GM18502 (cell line): ENCODE data around the gene FN1.

ENCODE experiments used
- ATAC-seq: cut with Tn5 transposase; IDR thresholded peaks from one replicate; pipeline ENCODE4 v1.9.1; 2021; ENCODE audit warnings: mild to moderate bottlenecking; ENCODE audit not compliant: unreplicated experiment, poor library complexity

FN1 gene

DNA sequence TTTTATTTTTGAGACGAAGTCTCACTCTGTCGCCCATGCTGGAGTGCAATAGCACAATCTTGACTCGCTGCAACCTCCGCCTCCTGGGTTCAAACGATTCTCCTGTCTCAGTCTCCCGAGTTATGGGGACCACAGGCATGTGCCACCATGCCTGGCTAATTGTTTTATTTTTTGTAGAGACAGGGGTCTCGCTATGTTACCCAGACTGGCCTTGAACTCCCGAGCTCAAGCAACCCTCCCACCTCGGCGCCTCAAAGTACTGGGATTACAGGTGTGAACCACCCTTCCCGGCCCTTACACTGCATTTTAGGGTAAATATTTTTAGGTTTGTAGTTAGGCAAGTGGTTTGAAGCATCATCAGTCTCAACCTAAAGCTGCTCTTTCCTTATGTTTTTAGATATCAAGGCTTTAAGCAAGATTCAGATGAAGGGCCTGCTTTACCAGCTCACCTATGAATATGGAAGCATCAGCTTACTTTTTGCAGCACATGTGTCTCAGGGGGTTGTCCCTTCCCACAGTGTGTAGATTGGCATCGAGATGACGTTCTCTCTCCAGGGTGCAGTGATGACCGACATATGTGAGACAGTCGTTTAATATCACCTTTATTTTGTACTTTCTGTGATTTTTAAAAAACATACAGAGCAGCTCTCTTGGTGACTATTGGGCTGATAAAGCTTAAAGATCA is 76.8 kb downstream of the FN1 start:
- ATAC-seq: no peak

DNA sequence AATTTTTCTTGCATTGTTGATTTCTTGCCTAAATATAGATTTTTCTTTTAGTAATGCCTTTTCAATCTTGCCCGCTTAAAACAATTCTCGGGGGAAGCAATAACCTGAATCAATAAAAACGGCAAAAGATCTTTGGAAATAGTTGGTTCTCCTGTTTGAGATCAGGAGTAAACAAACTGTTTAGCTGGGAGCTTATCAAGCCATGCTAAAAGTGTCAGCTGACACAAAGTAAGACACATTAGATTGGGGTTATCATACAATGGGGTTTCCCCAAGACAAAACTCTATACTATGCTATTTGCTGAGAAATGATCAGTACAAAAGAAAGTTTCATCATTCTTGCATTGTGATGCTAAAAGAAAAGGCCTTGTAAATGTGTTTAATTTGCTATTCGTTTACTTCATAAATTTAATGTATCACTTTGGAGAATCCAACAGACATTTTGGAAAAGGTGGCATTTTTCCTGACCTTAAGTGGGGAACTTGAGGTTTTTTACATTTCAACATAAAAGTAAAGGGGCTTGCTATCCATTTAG is 77.5 kb downstream of the FN1 start:
- no peak for ATAC-seq

DNA sequence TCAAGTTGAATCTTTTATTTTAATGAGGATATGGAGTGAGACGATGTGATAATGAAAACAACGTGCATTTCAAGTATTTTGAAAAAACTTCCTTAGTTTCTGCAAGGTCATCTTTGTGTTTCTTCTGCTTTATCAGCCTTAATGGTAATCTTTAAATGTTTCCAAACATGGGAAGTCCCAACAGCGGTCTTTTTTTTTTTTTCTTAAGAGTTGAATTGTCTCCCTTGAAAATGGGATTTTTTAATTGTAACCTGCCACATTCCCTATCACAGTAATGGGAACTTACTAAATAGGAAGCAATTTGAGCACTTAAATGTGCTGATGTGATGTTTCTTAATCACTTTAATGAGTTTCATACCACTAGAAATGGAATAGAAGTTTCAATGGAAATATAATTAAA is 78.2 kb downstream of the FN1 start:
- no peak for ATAC-seq

DNA sequence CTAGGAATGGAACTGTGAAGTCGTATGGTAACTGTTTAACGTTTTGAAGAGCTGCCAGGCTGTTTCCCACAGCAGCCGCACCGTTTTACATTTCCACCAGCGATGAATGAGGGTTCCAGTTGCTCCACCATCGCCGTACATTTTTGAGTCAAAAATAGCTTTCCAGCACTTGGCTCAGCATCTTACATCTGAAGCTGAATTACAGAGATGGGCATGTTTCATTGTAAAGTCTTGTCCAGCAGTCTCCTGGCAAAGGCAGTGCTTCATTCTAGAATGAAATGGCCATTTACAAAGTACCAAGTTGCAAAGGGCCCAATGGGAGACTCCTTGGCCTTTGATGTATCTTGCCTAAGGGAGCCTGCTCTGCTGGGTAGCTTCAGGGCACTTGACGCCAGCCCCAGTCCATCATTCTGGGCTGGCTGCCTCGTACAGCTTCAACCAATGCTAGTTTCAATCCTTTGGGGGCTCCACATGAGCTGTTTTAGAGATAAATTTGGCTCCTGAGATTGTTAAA is 78.9 kb downstream of the FN1 start:
- no peak for ATAC-seq

DNA sequence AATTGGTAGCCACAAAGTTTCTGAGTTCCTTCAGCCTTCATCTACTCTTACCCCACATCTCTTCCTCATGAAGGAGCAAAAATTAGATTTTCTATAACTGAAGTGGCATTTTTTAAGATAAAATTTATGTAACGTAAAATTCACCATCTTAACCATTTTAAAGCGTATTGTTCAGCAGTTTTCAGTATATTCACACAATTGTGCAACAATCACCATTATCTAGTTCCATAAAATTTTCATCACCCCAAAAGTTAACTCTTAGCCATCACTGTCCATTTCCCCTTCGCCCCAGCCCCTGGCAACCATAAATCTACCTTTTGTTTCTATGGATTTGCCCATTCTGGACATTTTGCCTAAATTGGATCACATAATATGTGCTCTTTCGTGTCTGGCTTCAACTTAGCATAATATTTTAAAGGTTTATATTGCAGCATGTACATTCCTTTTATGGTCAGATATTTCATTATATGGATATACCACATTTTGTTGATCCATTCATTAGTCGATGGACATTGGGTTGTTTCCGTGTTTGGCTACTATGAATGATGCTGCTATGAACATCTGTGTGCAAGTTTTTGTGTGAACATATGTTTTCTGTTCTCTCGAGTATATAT is 79.4 kb downstream of the FN1 start:
- no peak for ATAC-seq

DNA sequence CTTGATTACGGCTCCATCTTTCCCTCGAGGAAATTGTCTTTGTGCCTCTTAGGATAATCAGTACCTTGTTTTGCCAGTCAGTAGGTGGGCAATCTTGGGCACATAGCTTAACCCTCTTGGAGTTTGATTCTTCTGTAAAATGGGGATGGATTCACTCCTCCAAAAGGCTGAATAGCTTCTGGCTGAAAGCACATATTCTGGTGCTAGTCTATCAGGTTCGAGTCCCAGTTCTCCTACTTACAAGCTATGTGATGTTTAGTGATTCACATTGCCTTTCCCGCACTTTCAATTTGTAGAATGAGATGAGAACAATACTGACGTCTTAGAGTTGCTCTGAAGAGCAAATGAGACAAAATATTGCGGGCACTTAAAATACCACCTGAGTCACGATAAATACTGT is 80.1 kb downstream of the FN1 start:
- no peak for ATAC-seq

DNA sequence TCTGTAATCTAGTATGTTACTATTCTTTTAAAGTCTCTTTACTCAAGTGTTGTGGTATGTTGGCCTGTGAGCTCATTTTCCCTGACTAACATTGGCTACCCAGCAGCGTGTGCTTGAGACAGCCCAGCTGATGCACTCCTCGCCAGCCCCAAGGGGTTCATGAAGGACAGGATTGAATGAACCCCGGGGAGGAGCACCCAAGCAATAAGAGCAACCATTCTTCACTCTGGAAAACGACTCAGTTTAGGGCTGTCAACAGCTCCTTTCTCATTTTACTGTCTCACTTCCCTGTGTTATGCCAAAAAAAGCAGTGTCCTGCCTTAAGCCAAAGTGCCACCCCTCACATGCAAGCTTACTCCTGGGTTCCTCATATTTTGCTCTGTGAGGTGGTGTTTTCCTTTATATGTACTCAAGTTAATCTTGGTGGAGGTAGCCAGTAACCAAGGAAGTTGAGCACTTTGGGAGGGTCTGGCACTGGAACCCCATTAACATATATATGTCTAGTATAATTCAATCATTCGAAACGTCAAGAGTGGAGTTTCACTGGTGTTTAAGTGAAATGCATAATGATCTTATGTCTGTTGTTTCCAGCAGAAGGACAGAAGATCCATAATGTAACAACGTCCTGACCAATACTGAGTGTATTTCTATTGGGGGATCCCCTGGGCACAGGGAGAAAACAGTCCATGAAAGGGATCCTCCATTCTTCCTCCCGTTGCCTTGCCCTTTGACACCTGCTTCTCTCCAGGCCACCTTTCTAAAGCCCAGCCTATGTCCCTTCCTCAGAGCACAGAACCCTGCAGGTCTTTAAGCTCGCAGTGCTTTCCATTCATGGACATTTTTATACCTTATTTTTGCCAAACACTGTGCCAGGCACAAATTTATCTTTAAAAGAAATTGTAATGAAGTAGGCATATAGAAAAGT is 80.8 kb downstream of the FN1 start:
- ATAC-seq: no peak

DNA sequence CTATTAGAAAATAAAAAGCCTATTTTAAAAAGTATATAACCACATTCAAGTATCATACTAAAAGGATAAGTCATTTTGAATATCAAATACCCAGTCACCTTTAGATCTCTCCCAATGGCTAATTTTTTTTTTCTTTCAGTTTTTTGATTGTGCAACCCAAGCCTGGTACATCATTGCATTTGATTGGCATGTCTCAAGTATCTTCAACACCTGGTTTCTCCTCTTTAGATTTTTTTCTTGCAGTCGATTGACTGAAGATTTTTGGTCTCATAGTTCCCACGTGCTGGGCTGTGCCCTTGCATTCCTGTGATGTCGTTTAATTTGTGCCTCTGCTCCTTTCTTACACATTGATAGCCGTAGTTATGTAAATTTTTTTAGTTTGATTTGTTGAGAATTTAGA is 83.3 kb downstream of the FN1 start:
- no peak for ATAC-seq

DNA sequence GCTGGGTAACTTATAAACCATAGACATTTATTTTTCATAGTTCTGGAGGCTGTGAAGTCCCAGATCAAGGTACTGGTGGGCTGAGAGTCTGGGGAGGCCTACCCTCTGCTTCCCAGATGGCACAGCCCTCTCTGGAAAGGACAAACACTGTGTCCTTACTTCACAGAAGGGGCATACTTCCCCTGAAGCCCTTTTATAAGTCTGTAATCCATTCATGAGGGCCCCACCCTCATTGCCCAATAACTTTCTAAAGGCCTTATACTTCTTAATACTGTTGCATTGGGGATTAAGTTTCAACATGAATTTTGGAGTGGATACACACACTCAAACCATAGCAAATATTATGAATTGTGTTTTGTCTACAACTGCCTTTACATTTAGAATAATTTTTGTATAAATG is 88.0 kb downstream of the FN1 start:
- ATAC-seq: no peak

DNA sequence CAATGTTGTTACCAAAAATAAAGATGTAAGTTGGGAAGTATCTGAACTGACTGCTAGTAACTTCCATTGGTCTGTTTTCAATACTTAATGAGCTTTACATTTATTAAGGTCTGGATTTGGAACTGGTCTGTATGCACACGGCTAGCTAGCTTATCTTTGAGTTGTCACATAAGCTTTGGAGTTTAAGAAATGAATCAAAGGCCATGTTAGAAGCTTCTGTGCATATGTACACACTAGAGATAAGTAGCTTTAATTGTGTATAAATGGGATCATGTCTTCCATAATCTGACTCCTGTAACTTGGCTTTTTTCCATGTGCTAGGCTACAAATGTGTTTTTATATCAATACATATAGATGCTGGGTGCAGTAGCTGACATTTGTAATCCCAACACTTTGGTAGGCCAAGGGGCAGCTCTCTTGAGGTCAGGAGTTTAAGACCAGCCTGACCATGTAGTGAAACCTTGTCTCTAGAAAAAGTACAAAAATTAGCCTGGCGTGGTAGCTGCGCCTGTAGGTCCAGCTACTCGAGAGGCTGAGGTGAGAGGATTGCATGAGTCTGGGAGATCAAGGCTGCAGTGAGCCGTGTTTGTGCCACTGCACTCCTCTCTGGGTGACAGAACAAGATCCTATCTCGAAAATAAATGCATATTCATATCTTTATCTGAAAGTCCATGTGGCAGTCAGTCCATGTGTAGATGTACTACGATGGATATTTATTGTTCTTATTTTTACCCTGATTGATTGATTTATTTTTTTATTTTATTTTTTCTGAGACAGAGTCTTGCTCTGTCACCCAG is 96.8 kb downstream of the FN1 start:
- ATAC-seq: no peak

DNA sequence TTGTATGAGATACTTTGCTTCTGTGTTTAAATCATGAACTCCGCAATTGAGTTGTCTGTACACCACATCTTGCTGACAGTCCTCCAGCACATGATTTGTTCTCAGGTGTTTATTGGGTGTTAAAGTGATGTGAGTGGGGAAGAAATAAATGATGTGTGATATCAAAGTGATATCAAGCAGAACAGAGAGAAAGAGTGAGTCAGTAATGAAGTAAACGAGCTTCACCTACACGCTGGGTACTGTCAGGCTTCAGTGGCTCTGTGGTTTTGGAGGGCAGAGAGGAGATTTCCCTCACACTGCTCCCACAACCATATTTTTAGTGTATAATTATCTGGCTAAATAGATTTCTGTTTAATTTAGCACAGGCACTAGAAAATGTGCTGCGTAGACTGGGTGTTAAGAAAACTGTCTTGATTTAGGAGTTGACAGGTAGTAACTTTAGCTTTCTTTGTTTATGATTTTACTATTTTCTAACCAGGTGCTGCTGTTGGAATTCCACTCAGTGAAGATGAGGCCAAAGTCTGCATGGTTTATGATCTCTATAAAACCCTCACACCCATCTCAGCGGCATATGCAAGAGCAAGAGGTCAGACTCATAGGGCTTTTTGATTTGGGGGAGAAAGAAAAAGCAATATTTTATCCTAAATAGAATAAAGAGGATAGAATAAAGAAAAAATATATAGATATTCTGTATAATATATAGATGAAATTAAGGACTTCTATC is 102.8 kb downstream of the FN1 start:
- ATAC-seq: peak; percentile 90

DNA sequence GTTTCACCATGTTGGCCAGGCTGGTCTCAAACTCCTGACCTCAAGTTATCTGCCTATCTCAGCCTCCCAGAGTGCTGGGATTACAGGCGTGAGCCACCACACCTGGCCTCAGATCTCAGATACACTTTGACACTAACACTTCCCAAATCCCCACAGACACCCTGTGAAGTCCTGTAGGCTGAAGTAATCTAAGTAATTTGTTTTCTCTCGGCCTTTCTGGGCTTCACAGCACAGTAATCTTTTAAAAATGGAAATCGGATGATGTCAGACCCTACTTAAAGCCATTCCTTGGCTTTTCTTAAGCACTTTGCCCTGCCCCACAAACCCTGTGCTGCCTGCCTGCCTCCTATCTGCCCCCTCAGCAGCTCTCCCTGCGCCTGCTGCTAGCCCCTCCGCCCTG is 107.8 kb downstream of the FN1 start:
- ATAC-seq: no peak

DNA sequence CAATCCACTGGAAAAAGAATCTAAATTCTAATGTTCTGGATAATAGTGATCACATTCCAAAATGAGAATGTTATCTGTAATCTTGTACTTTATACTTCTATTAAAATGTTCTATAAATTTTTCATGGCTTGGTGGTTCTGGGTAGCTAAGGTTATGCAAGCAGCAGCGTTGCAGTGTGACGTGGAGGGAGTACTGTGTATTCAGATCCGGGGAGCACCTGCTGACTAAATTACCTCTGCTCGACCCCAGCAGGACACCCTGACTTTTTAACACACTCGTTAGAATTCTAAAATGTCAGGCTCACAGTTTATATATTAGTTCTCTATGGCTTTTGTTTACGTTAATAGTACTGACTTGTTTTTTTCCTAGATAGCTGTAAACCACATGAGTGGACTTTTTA is 111.1 kb downstream of the FN1 start:
- ATAC-seq: no peak

DNA sequence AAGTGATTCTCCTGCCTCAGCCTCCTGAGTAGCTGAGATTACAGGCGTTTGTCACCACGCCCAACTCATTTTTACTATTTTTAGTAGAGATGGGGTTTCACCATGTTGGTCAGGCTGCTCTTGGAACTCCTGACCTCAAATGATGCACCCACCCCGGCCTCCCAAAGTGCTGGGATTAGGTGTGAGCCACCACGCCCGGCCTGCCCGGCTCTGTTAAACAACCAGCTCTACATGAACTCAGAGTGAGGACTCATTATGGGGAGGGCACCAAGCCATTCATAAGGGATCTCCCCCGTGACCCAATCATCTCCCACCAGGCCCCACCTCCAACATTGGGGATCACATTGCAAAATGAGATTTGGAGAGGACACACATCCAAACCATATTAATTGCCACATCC is 115.2 kb downstream of the FN1 start:
- ATAC-seq: no peak

DNA sequence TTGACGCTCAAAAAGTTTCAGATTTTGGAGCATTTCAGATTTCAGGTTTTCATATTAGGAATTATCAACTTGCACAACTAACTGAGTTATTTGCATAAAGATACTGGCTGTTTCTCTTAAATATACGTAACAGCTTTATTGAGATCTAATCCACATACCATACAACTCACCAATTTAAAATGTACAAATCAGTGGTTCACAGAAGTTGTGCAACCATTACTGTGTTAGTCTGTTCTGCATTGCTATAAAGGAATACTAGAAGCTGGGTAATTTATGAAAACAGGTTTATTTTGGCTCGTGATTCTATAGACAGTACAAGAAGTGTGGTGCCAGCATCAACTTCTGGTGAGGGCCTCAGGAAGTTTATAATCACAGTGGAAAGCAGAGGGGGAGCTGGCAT is 115.8 kb downstream of the FN1 start:
- no peak for ATAC-seq

DNA sequence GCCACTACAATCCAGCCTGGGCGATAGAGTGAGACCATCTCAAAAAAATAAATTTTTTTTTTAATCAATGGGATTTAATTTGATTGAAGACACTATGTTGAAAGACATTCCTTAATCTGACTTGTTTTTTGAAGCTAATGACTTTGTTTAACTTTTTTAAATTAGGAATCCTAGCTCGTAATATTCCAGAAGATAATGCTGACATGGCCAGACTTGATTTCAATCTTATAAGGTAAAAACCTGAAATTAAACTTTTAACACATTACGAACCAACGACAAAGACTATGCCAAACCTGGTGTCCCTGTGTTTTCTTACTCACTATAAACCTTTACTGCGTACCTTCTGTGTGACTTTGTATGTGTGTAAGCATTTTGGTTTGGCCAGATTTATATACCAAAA is 116.4 kb downstream of the FN1 start:
- no peak for ATAC-seq

DNA sequence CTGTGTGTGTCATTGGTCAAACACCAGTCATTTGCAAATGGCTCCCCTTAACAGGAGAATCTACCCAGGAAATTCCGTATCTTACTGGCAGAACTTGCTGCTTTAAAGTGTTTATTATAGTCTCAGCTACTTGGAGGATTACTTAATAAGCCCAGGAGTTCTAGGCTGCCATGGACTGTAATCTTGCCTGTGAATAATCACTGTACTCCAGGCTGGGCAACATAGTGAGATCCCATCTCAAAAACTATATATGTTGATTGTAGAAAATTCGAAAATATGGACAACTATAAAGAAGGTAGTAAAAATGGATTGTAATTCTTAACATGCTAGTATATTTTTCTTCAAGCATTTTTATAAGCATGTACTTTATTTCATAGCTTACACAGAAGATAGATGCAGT is 119.5 kb downstream of the FN1 start:
- ATAC-seq: no peak

DNA sequence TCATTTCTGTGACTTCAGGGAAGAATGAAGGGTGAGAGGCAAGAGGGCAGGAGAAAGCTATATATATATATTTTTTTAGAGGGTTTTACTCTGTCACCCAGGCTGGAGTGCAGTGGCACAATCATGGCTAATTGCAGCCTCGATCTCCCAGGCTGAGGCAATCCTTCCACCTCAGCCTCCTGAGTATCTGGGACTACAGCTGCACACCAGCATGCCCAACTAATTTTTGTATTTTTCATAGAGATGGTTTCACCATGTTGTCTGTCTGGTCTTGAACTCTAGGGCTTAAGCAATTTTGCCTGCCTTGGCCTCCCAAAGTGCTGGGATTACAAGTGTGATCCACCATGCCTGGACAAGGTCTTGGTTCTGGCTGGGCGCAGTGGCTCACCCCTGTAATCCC is 120.6 kb downstream of the FN1 start:
- ATAC-seq: no peak

DNA sequence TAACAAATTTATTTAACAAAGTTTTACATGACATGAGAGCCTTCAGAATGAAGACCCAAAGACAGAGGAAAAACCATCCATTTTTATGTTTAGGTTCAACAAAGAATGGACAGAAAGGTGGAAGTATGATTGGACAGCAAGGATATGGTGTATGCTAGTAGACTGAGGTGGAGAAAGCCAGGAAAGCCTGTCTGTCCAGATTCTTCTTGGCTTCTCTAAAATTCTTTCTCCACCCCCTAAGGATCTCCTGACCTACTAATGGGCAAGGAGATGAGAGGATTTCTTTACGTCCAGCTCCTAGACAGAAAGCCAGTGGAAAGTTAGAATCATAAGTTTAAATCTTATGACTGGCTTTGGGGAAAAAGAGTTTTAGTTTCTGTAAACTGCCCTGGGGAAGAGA is 121.0 kb downstream of the FN1 start:
- ATAC-seq: no peak

DNA sequence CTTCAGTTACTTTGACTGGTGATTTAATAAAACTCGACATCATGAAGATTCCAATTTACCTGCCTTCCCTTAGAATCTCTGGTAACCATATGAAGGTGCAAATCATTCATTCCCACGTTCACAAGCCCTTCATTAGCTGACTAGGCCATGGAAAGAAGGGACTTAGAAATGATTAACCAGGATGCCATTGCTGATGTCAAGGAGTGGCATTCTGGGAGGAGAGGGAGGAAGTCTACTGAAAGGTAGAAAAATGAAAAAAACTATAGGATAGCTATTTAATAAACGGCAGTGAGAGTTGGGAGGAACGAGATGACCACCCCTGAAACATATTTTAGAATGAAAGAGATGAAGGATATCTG is 122.6 kb downstream of the FN1 start:
- no peak for ATAC-seq
